HEK293 (cell line): ENCODE results near the gene HPSE2.

Experiments used
- CTCF ChIA-PET: fragments of 350-600 bp; formaldehyde crosslinking; extraction: SDS; loops from one replicate; lab custom pipeline; 2021; ENCODE audit warnings: antibody characterized with exemption; lab: Yijun Ruan, JAX
- POLR2A ChIA-PET: fragments of 300-600 bp; formaldehyde crosslinking; extraction: SDS; loops from one replicate; lab custom pipeline; 2020; ENCODE audit warnings: antibody characterized with exemption, inconsistent platforms; lab: Yijun Ruan, JAX
- H3K27ac ChIP-seq: fragments of 200-500 bp; sonication (Bioruptor generic); 2 replicates; pipeline ENCODE4 v1.5.1; 2014; ENCODE audit warnings: low read depth, low read length, control low read depth, inconsistent platforms; ENCODE audit errors: extremely low read depth
- H3K36me3 ChIP-seq, 2 experiments: fragments of 200-500 bp in 1 of 2; sonication (Bioruptor generic) in 1 of 2; 1 replicate in 1 of 2; 2 replicates in 1 of 2; pipeline ENCODE4 v1.5.1; 2014 to 2017; ENCODE audit warnings: inconsistent platforms in 2 of 2, low read length in 2 of 2; ENCODE audit not compliant: control insufficient read depth in 2 of 2, insufficient read depth in 1 of 2
- H3K4me1 ChIP-seq: fragments of 200-500 bp; sonication (Bioruptor generic); 2 replicates; pipeline ENCODE4 v1.5.1; 2014; ENCODE audit warnings: mild to moderate bottlenecking, low read length, inconsistent platforms; ENCODE audit not compliant: control insufficient read depth, insufficient read depth
- H3K4me3 ChIP-seq: 2 replicates; pipeline ENCODE4 v1.5.1; 2011; ENCODE audit warnings: low read depth, mild to moderate bottlenecking, control low read depth, low read length, moderate library complexity
- H3K9me3 ChIP-seq: fragments of 200-500 bp; sonication (Bioruptor generic); 2 replicates; pipeline ENCODE4 v1.5.1; 2014; ENCODE audit warnings: low read depth, low read length, inconsistent platforms; ENCODE audit not compliant: control insufficient read depth, insufficient read depth
- GLI4 ChIP-seq: fragments of 450-650 bp; formaldehyde crosslinking; IDR thresholded peaks from 2 replicates; pipeline ENCODE4 v1.5.1; 2016; ENCODE audit warnings: missing biosample characterization, missing genetic modification characterization
- HOXA7 ChIP-seq: sonication (generic); formaldehyde crosslinking; IDR thresholded peaks from 2 replicates; pipeline ENCODE4 v1.8.1; 2022; ENCODE audit warnings: missing genetic modification reagents, borderline replicate concordance
- MEIS1 ChIP-seq: sonication (generic); formaldehyde crosslinking; IDR thresholded peaks from 2 replicates; pipeline ENCODE4 v1.8.1; 2022; ENCODE audit warnings: missing genetic modification reagents, mild to moderate bottlenecking, borderline replicate concordance
- SALL2 ChIP-seq: fragments of 450-650 bp; formaldehyde crosslinking; IDR thresholded peaks from 2 replicates; pipeline ENCODE4 v1.5.0; 2017; ENCODE audit warnings: missing biosample characterization, mild to moderate bottlenecking, missing genetic modification characterization, borderline replicate concordance
- SP7 ChIP-seq: fragments of 450-650 bp; formaldehyde crosslinking; IDR thresholded peaks from 2 replicates; pipeline ENCODE4 v1.5.1; 2016; ENCODE audit warnings: missing biosample characterization, missing genetic modification characterization
- ZBTB1 ChIP-seq: fragments of 450-650 bp; formaldehyde crosslinking; IDR thresholded peaks from 2 replicates; pipeline ENCODE4 v1.5.1; 2016; ENCODE audit warnings: missing biosample characterization, missing genetic modification characterization
- ZBTB8A ChIP-seq: fragments of 450-650 bp; formaldehyde crosslinking; IDR thresholded peaks from 2 replicates; pipeline ENCODE4 v1.5.1; 2016; ENCODE audit warnings: missing biosample characterization, missing genetic modification characterization
- ZEB2 ChIP-seq: fragments of 450-650 bp; formaldehyde crosslinking; IDR thresholded peaks from 2 replicates; pipeline ENCODE4 v1.5.1; 2016; ENCODE audit warnings: missing biosample characterization, missing genetic modification characterization
- ZNF10 ChIP-seq: fragments of 450-650 bp; formaldehyde crosslinking; IDR thresholded peaks from 2 replicates; pipeline ENCODE4 v1.5.1; 2017; ENCODE audit warnings: missing biosample characterization, missing genetic modification characterization
- ZNF157 ChIP-seq: fragments of 450-650 bp; formaldehyde crosslinking; IDR thresholded peaks from 2 replicates; pipeline ENCODE4 v1.5.1; 2016; ENCODE audit warnings: missing biosample characterization, missing genetic modification characterization
- ZNF24 ChIP-seq: fragments of 450-650 bp; formaldehyde crosslinking; IDR thresholded peaks from 2 replicates; pipeline ENCODE4 v1.5.1; 2016; ENCODE audit warnings: missing biosample characterization, missing genetic modification characterization
- ZNF274 ChIP-seq, 2 experiments: fragments of 200-500 bp in 1 of 2; fragments of 450-650 bp in 1 of 2; sonication (Bioruptor generic) in 1 of 2; formaldehyde crosslinking in 1 of 2; IDR thresholded peaks; 2 replicates each; pipeline versions ENCODE4 v1.5.1 to v1.6.1; 2014 to 2016; ENCODE audit warnings: borderline replicate concordance in 1 of 2, inconsistent platforms in 1 of 2, low read length in 1 of 2, missing biosample characterization in 1 of 2, missing genetic modification characterization in 1 of 2
- ZNF341 ChIP-seq: fragments of 450-650 bp; formaldehyde crosslinking; IDR thresholded peaks from 2 replicates; pipeline ENCODE4; 2016; ENCODE audit warnings: low read depth, missing biosample characterization, missing genetic modification characterization
- ZNF398 ChIP-seq: fragments of 450-650 bp; formaldehyde crosslinking; IDR thresholded peaks from 2 replicates; pipeline ENCODE4 v1.5.1; 2017; ENCODE audit warnings: missing biosample characterization, missing genetic modification characterization
- ZNF501 ChIP-seq: fragments of 450-650 bp; formaldehyde crosslinking; IDR thresholded peaks from 2 replicates; pipeline ENCODE4 v1.5.1; 2016; ENCODE audit warnings: missing biosample characterization, missing genetic modification characterization
- ZNF510 ChIP-seq: fragments of 450-650 bp; formaldehyde crosslinking; IDR thresholded peaks from 2 replicates; pipeline ENCODE4 v1.5.1; 2018; ENCODE audit warnings: mild to moderate bottlenecking, missing genetic modification characterization, missing biosample characterization; ENCODE audit not compliant: insufficient replicate concordance
- ZNF518A ChIP-seq: fragments of 450-650 bp; formaldehyde crosslinking; conservative IDR thresholded peaks from 2 replicates; pipeline ENCODE4 v1.5.1; 2016; ENCODE audit warnings: low read depth, missing biosample characterization, missing genetic modification characterization
- ZNF830 ChIP-seq: fragments of 450-650 bp; IDR thresholded peaks from 2 replicates; pipeline ENCODE4 v1.5.0; 2018; ENCODE audit warnings: missing biosample characterization, missing genetic modification characterization, low read depth, mild to moderate bottlenecking, moderate library complexity
- TF ChIP-seq, protein P1 (sequence below): fragments of 450-650 bp; formaldehyde crosslinking; IDR thresholded peaks from 2 replicates; pipeline ENCODE4 v1.5.1; 2016; ENCODE audit warnings: missing biosample characterization, missing genetic modification characterization

HPSE2 gene

GRCh38 chr10:98778277-98778759 lies 457.3 kb downstream of the HPSE2 start:
- CTCF ChIA-PET: no interaction called here

More at GRCh38 chr10:98778277-98778759, 457.3 kb downstream of the HPSE2 start:
- no peaks in the 10 kb centered on the region for H3K4me1 ChIP-seq
- H3K4me3 ChIP-seq: no peak overlapping the region
- TF ChIP-seq ZNF274 (IDR thresholded peaks at IDR 0.05; ENCODE audit: low read length) (no peak), ZNF274 (tag by site-specific recombination; IDR thresholded peaks at IDR 0.05; ENCODE audit: borderline replicate concordance) (no peak), ZBTB1 (tag by site-specific recombination) (no peak), ZNF157 (tag by site-specific recombination) (no peak), ZNF501 (tag by site-specific recombination) (no peak), SALL2 (tag by site-specific recombination) (no peak), HOXA7 (CRISPR knock-in tag) (no peak), ZNF341 (tag by site-specific recombination) (no peak), GLI4 (no peak), MEIS1 (CRISPR knock-in tag) (no peak), ZBTB8A (tag by site-specific recombination) (no peak), ZNF518A (tag by site-specific recombination) (no peak), SP7 (tag by site-specific recombination) (no peak), ZNF10 (tag by site-specific recombination) (no peak), ZEB2 (no peak), ZNF830 (tag by site-specific recombination) (no peak), ZNF24 (no peak), ZNF398 (tag by site-specific recombination) (no peak), ZNF510 (tag by site-specific recombination) (no peak)
- TF ChIP-seq, protein P1, sequence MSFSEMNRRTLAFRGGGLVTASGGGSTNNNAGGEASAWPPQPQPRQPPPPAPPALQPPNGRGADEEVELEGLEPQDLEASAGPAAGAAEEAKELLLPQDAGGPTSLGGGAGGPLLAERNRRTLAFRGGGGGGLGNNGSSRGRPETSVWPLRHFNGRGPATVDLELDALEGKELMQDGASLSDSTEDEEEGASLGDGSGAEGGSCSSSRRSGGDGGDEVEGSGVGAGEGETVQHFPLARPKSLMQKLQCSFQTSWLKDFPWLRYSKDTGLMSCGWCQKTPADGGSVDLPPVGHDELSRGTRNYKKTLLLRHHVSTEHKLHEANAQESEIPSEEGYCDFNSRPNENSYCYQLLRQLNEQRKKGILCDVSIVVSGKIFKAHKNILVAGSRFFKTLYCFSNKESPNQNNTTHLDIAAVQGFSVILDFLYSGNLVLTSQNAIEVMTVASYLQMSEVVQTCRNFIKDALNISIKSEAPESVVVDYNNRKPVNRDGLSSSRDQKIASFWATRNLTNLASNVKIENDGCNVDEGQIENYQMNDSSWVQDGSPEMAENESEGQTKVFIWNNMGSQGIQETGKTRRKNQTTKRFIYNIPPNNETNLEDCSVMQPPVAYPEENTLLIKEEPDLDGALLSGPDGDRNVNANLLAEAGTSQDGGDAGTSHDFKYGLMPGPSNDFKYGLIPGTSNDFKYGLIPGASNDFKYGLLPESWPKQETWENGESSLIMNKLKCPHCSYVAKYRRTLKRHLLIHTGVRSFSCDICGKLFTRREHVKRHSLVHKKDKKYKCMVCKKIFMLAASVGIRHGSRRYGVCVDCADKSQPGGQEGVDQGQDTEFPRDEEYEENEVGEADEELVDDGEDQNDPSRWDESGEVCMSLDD: no peak
- H3K36me3 ChIP-seq: no peaks in the 10 kb centered on the region
- no peaks in the 10 kb centered on the region for H3K9me3 ChIP-seq
- POLR2A ChIA-PET: no interaction called here
- no peak overlapping the region for H3K27ac ChIP-seq
